ENCODE measurements around the gene TMEM52B. TPM values are rescaled to one million over a fixed set of nuclear protein-coding genes. Genes with fewer than 3 reads are reported as not detected.
"Not testable (repeated sequence)": the region's sequence is repeated elsewhere in the genome, so short reads cannot be mapped to it uniquely, and the experiment has no call there.

The TMEM52B gene
- polyA plus RNA-seq, 1 donor: 0.23 TPM

DNA sequence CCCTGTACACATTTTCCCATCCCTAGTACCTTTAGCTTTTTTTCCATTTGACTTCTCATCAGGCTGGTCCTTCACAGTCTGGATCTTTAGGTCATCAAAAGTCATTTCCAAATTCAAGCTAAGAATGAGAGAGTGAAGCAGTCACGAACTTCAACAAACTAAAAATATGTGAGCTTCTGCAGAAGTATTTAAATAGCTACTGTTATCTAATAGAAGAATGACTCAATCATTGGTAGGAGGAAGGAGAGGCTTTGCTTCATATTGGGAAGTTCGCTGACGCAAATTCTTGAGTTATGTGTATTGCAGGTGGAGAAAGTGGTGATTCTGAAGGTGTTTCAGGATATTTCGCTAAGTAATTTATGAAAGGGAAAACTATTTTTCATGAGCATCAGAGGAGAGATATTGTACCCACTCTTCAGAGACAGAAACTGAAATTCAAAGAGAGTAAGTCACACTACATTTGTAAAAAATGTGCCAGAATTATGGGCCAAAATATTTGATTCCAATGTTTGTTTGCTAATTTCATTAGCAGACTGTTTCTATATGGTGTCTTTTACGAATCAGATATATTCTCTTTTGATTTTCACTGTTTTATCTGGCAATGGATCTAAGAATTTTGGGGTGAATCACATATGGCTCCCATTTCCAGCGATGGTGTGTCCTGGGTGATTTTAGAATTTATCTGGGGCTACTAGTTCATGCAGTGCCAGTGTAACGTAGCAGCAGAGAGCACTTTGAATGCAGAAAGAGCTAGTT, 6.7 kb upstream of the TMEM52B start, which contains the start of gene OLR1:
Gene OLR1, minus strand, starts transcription at position 160 of the 756 bp plus-strand sequence. Its CDS starts 55 bp downstream, at position 105.
- DNase-seq: no peak

- no peak for DNase-seq
Measured at GRCh38 chr12:10174986-10175614, 3.7 kb upstream of the TMEM52B start.

DNA sequence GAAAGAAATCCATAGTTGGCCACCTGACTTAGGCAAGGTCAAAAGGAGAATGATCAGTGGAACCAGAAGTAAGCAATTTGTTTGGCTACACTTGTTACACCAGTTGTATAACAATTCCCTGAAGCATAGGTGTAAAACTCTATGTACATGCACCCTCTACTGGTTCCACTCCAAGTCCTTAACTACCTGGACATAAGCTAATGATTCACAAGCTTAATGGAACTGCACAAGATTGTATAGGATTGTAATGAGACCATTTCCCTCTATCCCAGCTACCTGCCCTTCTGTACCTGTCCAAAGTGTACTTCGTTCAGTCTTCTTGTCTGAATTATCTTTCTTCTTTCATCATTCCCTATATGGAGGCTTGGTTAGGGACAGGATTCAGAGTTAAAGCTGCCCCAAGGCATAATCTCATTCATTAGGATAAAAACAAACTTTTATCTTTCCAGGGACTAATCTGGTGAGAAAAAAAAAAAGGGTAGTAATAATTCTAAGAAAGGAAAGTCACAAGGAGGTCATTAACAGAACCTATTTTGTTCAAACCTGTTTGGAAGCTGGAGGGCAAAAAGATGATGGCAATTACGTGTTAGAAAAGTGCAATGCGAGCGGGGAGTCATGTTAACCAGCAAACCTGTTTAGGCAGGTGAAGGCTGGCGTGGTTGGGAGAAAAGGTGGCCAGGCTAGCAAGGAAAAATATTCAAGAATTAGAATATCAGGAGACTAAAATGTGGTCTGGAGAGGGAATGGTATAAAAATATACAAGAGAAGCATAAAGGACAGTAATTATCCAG, 2.8 kb upstream of the TMEM52B start:
- no peak for DNase-seq

GRCh38 chr12:10179776-10180181, 947 bp downstream of the TMEM52B start:
- no peak for DNase-seq

DNA sequence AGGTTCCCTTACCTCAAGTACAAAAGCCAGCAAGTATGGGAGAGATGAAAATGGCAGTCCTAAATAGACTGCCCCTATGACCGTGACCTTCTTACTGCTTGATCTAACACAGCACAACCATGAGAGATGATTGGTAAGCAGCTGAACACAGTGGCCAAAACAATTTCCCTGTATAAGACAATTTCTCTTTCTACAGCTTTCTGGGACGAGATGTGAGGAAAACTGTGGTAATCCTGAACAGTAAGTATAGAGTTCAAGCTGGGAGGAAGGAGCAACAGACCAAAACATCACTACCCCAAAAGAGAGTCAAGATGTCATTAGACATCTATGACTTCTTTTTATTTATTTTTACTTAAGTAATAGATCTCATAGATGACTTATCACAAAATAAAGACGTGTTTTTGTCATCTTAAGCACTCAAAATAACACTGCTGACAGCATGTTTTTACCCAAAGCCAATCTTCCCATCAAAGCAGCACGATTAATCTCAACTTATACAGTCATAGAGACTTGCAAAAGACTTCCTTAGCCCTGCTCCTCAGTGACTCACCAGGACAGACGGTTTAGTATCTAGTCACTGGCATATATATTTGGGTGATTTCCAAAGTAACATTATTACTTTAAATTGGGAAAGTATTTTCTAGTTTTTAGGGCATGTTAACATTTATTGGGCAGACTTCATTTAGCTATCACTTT, 3.7 kb downstream of the TMEM52B start:
- no peak for DNase-seq

DNA sequence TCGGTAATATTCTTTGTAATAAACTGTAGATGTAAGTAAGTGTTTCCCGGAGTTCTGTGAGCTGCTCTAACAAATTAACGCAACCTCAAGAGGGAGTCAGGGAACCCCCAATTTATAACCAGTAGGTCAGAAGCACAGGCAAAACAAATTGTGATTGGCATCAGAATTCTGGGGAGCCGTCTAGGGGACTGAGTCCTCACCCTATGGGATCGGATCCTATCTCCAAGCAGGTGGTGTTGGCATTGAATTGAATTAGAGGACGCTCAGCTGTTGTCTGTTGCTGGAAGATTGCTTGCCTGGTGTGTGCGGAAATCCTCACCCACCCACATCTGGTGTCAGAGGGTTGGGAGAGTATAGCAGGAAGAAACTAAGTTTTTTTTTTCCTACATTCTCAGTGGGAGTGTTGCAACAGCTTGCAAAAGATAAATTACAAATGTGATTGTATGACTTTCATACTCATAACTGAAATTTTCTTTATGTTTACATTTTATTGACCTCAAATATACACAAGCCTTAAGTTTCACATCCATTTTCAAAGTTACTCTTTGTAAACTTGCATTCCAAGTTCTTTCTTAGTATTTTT, 5.5 kb downstream of the TMEM52B start:
- no peak for DNase-seq

- DNase-seq: no peak
Measured at GRCh38 chr12:10186299-10186698, 7.5 kb downstream of the TMEM52B start.

DNA sequence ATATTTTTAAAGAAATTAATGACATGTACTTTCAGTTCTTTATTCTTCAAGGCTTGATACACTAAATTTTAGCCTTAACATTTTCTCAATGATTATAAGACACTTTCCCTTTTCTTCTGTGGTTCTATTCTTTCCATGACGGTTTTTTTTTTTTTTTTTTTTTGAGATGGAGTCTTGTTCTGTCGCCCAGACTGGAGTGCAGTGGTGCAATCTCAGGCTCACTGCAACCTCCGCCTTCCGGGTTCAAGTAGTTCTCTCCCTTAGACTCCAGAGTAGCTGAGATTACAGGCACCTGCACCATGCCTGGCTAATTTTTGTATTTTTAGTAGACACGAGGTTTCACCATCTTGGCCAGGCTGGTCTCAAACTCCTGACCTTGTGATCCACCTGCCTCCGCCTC, 8.1 kb downstream of the TMEM52B start:
- DNase-seq: not testable (repeated sequence)

DNA sequence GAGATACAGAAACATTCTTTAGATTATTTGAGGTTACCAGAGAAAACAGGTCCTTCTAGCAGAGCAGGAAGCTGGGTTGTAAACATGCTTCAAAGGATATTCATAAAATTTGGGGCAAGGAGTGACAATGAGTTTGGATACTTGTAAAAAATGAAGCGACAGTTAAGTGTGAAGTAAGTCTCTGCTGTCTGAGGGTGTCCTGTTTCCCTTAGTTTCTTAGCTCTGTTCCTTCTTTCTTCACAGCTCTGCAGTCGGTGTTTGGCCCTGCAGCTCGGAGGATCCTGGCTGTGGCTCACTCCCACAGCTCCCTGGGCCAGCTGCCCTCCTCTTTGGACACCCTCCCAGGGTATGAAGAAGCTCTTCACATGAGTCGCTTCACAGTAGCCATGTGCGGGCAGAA, 10.8 kb downstream of the TMEM52B start:
- DNase-seq: no peak

DNA sequence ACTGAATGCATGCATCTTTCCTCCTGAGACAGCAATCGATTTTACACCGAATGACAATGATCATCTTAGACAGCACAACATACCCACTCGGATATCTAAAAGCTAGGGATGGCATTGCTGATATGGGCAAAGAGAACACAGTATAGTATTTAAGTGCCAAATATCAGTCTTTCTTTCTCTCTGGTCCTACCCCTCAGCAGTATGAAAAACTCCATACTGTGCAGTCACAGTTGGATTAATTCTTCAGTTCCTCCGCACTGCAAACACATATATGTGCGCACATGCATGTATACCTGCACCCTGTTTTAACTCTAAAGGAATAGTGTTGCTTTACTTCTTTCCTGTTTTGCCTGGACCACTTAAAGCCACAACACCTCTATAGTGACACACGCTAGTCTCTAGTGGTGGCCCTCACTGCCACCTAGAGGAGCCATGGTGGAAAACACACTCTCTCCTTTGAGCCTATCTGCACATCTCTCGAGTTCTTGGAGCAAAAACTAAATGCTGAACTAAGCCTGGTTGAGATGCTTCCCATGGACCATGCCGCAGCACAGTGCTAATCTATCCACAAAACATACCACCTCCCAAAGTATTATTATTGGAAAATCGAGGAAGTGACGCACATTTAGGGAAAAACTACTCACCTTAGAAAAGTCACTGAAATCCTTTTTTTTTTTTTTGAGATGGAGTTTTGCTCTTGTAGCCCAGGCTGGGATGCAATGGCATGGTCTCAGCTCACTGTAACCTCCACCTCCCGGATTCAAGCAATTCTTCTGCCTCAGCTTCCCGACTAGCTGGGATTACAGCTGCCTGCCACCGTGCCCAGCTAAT, 11.9 kb downstream of the TMEM52B start:
- DNase-seq: peak; percentile 34

DNA sequence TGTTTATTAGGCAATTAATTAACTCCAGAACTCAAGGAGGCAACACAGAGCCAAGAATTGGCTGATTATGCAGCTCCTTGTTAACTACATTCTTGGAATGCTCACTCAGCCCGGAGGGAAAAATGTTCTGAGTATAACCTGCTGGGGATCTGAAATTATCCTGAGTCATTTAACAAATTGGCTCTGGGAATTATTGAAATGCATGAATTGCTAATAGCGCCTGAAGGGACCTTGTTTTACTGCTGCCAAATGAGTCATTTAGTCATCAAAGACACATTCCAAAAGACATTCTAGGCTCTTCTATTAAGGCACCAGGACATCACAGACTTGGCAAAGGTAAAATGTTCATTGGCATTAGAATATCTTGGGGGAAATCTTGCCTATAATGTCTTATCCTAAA, 13.0 kb downstream of the TMEM52B start:
- no peak for DNase-seq

DNA sequence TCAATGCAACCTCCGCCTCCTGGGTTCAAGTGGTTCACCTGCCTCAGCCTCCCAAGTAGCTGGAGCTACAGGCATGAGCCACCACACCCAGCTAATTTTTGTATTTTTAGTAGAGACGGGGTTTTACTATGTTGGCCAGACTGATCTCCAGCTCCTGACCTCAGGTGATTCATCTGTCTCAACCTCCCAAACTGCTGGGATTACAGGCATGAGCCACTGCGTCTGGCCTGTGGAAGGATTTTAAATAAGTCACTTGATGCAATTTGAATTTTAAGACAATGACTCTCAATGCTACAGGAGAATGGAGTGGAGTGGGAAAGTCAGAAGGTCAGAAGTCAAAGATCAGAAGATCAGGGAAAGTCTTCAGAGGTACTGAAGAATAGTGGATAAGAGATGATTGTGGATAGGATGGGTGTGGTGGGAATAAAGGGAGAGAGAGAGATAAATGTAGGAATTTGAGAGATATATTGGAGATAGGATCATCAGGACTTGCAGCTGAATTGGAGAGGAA, 15.4 kb downstream of the TMEM52B start:
- no peak for DNase-seq

- no peak for DNase-seq
Measured at GRCh38 chr12:10196210-10196609, 17.4 kb downstream of the TMEM52B start.

DNA sequence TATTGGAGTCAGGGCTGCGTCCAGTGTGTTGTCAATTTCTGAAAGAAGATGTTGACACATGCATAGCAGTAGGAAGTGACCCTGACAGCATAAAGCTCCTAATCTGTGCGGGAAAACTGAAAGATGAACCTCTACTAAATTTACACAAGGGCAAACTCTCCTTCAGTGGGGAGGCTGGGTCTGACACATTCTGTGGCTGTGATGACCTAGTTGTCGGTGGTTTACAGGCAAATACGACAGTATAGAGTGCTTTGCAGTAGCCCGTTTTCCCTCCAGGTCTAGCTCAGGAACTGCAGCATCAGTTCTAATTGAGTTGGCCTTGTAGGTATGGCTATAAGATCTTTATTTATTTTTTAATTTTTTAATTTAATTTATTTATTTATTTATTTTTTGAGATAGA, 19.0 kb downstream of the TMEM52B start:
- DNase-seq: no peak

DNA sequence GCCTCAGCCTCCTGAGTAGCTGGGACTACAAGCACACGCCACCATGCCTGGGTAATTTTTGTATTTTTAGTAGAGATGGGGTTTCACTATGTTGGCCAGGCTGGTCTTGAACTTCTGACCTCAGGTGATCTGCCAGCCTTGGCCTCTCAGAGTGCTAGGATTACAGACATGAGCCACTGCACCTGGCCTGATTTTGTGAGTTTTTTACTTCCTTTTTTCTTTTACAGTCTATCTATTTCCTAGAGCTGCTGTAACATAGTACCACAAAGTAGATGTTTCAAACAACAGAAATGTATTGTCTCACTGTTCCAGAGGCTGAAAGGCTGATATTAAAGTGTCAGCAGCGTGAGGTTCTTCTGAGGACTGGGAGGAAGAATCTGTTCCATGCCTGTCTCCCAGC, 25.7 kb downstream of the TMEM52B start:
- DNase-seq: not testable (repeated sequence)

DNA sequence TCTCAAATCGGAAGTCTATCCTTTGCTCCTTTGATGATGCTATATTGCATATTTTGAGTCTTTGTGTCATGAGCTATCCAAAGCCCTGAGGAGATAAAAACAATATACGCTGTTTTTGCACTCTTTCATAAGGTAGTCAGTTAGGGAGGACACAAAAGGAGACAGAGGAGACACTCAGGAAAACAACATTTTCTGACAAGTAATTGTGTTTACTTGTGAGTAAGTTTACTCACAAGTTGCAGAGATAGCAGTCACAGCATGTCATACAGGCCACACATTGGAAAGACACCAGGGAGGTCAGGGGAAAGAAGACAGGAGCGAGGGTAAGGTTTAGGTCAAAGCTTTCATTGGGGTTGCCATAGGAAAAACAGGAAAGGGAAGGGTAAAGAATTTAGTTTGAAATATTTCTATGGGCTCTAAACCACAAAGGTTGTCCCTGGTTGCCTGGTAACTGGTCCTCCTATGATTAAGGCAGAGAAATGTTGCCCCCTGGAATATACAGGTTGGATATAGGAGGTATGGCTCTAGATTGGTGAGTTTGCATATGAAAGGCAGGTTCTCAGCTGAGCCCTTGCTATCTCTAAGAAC, 26.5 kb downstream of the TMEM52B start:
- no peak for DNase-seq

GRCh38 chr12:10207136-10207535, 28.3 kb downstream of the TMEM52B start:
- DNase-seq: no peak

DNA sequence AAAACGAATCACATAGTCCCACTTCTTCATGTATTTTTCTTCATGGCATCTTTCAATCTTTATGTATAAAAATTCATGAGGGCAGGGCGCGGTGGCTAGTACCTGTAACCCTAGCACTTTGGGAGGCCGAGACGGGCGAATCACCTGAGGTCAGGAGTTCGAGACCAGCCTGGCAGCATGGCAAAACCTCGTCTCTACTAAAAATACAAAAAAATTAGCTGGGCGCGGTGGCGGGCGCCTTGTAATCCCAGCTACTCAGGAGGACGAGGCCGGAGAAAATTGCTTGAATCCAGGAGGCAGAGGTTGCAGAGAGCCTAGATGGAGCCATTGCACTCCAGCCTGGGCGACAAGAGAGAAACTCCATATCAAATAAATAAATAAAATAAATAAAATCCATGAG, 31.4 kb downstream of the TMEM52B start:
- no peak for DNase-seq

- no peak for DNase-seq
Measured at GRCh38 chr12:10211101-10211939, 32.5 kb downstream of the TMEM52B start.

Measured in hindlimb muscle (tissue), 1 donor.